ENCODE measurements around the gene UTS2B. TPM values are rescaled to one million over a fixed set of nuclear protein-coding genes. Genes with fewer than 3 reads are reported as not detected.

UTS2B gene
- total and polyA plus RNA-seq, 4 donors: 0.10 to 2.4 (median 0.31) TPM

- Histone ChIP-seq H3K27ac (ENCODE audit: low read depth in 1 of 2, low read length in 1 of 2) (no peak overlapping the region), H3K27me3 (ENCODE audit: control insufficient read depth in 3 of 3, insufficient read depth in 3 of 3, low read length in 2 of 3) (no peaks in the 10 kb centered on the region), H3K36me3 (ENCODE audit: control insufficient read depth in 4 of 4, insufficient read depth in 4 of 4, low read length in 4 of 4) (no peaks in the 10 kb centered on the region), H3K4me3 (no peak overlapping the region), H3K9me3 (ENCODE audit: control insufficient read depth in 4 of 4, insufficient read depth in 3 of 4, low read length in 3 of 4) (no peaks in the 10 kb centered on the region), H3K9ac (ENCODE audit: insufficient read depth in 1 of 2, low read length in 2 of 2) (no peak overlapping the region), H3K4me1 (ENCODE audit: control insufficient read depth in 5 of 5, insufficient read depth in 5 of 5, low read length in 5 of 5) (no peaks in the 10 kb centered on the region)
- WGBS, 2 donors: 57 to 87% methylated on average over 5 of the region's 5 CpGs
- peak in 1 of 3 donors; percentile 8 for DNase-seq
- ATAC-seq (ENCODE audit: insufficient read depth, low FRiP score): no peak
- TF ChIP-seq, protein P1, sequence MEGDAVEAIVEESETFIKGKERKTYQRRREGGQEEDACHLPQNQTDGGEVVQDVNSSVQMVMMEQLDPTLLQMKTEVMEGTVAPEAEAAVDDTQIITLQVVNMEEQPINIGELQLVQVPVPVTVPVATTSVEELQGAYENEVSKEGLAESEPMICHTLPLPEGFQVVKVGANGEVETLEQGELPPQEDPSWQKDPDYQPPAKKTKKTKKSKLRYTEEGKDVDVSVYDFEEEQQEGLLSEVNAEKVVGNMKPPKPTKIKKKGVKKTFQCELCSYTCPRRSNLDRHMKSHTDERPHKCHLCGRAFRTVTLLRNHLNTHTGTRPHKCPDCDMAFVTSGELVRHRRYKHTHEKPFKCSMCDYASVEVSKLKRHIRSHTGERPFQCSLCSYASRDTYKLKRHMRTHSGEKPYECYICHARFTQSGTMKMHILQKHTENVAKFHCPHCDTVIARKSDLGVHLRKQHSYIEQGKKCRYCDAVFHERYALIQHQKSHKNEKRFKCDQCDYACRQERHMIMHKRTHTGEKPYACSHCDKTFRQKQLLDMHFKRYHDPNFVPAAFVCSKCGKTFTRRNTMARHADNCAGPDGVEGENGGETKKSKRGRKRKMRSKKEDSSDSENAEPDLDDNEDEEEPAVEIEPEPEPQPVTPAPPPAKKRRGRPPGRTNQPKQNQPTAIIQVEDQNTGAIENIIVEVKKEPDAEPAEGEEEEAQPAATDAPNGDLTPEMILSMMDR (IDR thresholded peaks at IDR 0.05; ENCODE audit: control extremely low read depth, extremely low read depth): no peak
Measured at GRCh38 chr3:191269289-191270085, 60.8 kb downstream of the UTS2B start.

DNA sequence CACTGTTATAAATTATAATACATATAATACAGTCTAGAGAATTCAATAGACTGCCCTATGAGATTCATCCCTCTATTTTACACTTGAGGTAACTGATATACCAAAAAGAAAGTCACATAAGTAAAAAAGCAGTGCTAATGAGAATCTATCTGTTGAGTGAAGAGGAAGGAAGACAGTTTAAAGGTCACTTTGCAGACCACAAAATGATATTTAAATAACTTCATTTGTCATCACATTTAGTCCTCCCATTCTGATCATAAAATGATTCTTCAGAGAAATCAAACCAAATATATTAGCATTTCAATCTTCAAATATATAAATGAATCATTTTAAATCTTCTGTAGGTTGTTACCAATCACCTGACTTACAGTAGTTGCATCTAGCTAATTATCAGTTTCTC is 61.6 kb downstream of the UTS2B start:
- Histone ChIP-seq H3K36me3 (ENCODE audit: control insufficient read depth in 4 of 4, insufficient read depth in 4 of 4, low read length in 4 of 4) (no peaks in the 10 kb centered on the region), H3K9ac (ENCODE audit: insufficient read depth in 1 of 2, low read length in 2 of 2) (no peak overlapping the region), H3K27me3 (ENCODE audit: control insufficient read depth in 3 of 3, insufficient read depth in 3 of 3, low read length in 2 of 3) (no peaks in the 10 kb centered on the region), H3K27ac (ENCODE audit: low read depth in 1 of 2, low read length in 1 of 2) (no peak overlapping the region), H3K4me3 (no peak overlapping the region), H3K4me1 (ENCODE audit: control insufficient read depth in 5 of 5, insufficient read depth in 5 of 5, low read length in 5 of 5) (no peaks in the 10 kb centered on the region), H3K9me3 (ENCODE audit: control insufficient read depth in 4 of 4, insufficient read depth in 3 of 4, low read length in 3 of 4) (no peaks in the 10 kb centered on the region)
- ATAC-seq (ENCODE audit: insufficient read depth, low FRiP score) (no peak), DNase-seq (no peak)
- TF ChIP-seq, protein P1 (IDR thresholded peaks at IDR 0.05; ENCODE audit: control extremely low read depth, extremely low read depth): no peak

- H3K36me3 ChIP-seq (ENCODE audit: control insufficient read depth in 4 of 4, insufficient read depth in 4 of 4, low read length in 4 of 4): no peaks in the 10 kb centered on the region
- 50 to 66% methylated on average over 3 of the region's 3 CpGs for WGBS, 2 donors
- H3K27ac ChIP-seq (ENCODE audit: low read depth in 1 of 2, low read length in 1 of 2): no peak overlapping the region
- no peaks in the 10 kb centered on the region for H3K9me3 ChIP-seq (ENCODE audit: control insufficient read depth in 4 of 4, insufficient read depth in 3 of 4, low read length in 3 of 4)
- no peak overlapping the region for H3K4me3 ChIP-seq
- H3K9ac ChIP-seq (ENCODE audit: insufficient read depth in 1 of 2, low read length in 2 of 2): no peak overlapping the region
- ATAC-seq (ENCODE audit: insufficient read depth, low FRiP score) (no peak), DNase-seq (no peak)
- TF ChIP-seq, protein P1 (IDR thresholded peaks at IDR 0.05; ENCODE audit: control extremely low read depth, extremely low read depth): no peak
- H3K4me1 ChIP-seq (ENCODE audit: control insufficient read depth in 5 of 5, insufficient read depth in 5 of 5, low read length in 5 of 5): peaks cover 0 to 3% (median 0%) of the 10 kb centered on the region in 5 donors
- no peaks in the 10 kb centered on the region for H3K27me3 ChIP-seq (ENCODE audit: control insufficient read depth in 3 of 3, insufficient read depth in 3 of 3, low read length in 2 of 3)
Measured at GRCh38 chr3:191263850-191264249, 66.5 kb downstream of the UTS2B start.

DNA sequence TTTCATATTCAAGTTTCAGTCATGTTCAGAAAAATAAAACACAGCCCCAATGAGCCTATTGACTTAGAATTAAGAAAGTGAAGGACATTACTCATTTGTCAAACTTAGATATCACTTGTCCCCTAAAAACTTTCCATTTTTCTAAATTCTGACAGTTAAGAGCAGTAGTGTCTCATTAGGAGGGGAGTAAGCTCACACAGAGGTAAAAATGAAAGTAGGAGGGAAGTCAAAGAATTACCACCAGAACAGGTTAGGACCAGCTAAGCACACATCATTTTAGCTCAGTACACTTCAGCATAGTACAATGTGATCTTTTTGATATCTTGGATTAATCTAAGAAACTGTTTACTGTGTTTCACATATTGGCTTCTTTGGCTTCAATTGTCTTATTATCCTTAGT is 67.0 kb downstream of the UTS2B start:
- no peaks in the 10 kb centered on the region for H3K27me3 ChIP-seq (ENCODE audit: control insufficient read depth in 3 of 3, insufficient read depth in 3 of 3, low read length in 2 of 3)
- H3K27ac ChIP-seq (ENCODE audit: low read depth in 1 of 2, low read length in 1 of 2): no peak overlapping the region
- no peak overlapping the region for H3K9ac ChIP-seq (ENCODE audit: insufficient read depth in 1 of 2, low read length in 2 of 2)
- H3K4me1 ChIP-seq (ENCODE audit: control insufficient read depth in 5 of 5, insufficient read depth in 5 of 5, low read length in 5 of 5): peaks cover 0 to 3% (median 0%) of the 10 kb centered on the region in 5 donors
- H3K4me3 ChIP-seq: no peak overlapping the region
- DNase-seq (no peak), ATAC-seq (ENCODE audit: insufficient read depth, low FRiP score) (no peak)
- no peaks in the 10 kb centered on the region for H3K9me3 ChIP-seq (ENCODE audit: control insufficient read depth in 4 of 4, insufficient read depth in 3 of 4, low read length in 3 of 4)
- TF ChIP-seq, protein P1 (IDR thresholded peaks at IDR 0.05; ENCODE audit: control extremely low read depth, extremely low read depth): no peak
- no peaks in the 10 kb centered on the region for H3K36me3 ChIP-seq (ENCODE audit: control insufficient read depth in 4 of 4, insufficient read depth in 4 of 4, low read length in 4 of 4)

Data from lung (tissue), 12 donors.